Neural crest cell (in vitro differentiated cells): Measurements from ENCODE around the gene LRRC39. TPM values are rescaled to one million over a fixed set of nuclear protein-coding genes. Genes with fewer than 3 reads are reported as not detected.
"Not testable (repeated sequence)": the region's sequence is repeated elsewhere in the genome, so short reads cannot be mapped to it uniquely, and the experiment has no call there.

ENCODE experiments used
- DNase-seq: peaks from one replicate; pipeline ENCODE4 v3.0.0; 2021; ENCODE audit warnings: low read depth, mixed read lengths, low spot score
- H3K27ac Mint-ChIP-seq: one replicate; pipeline ENCODE4 v1.8.0; 2021; ENCODE audit warnings: mild to moderate bottlenecking, mixed read lengths; ENCODE audit not compliant: unreplicated experiment
- H3K27me3 Mint-ChIP-seq: 2 replicates; pipeline ENCODE4 v1.8.0; 2021; ENCODE audit warnings: low read depth, mild to moderate bottlenecking, mixed read lengths
- H3K36me3 Mint-ChIP-seq: 2 replicates; pipeline ENCODE4 v1.8.0; 2021; ENCODE audit warnings: low read depth, mild to moderate bottlenecking, mixed read lengths
- H3K4me1 Mint-ChIP-seq: 2 replicates; pipeline ENCODE4 v1.8.0; 2021; ENCODE audit warnings: mixed read lengths
- H3K4me3 Mint-ChIP-seq: one replicate; pipeline ENCODE4 v1.8.0; 2021; ENCODE audit warnings: mild to moderate bottlenecking, mixed read lengths
- H3K9me3 Mint-ChIP-seq: 2 replicates; pipeline ENCODE4 v1.8.0; 2021; ENCODE audit warnings: mixed read lengths
- total RNA-seq: library from RNA; stranded (reverse); gene quantifications from 2 replicates; pipeline ENCODE4 v1.2.1, GENCODE V29; 2021
- TF ChIP-seq, protein P1 (sequence below): fragments of 200-600 bp; sonication (generic); conservative IDR thresholded peaks from 2 replicates; pipeline ENCODE4 v1.5.0; 2021; ENCODE audit warnings: antibody characterized with exemption, mild to moderate bottlenecking

Gene LRRC39
- total RNA-seq, 1 donor from 2014 or later = 1.3 TPM

DNA sequence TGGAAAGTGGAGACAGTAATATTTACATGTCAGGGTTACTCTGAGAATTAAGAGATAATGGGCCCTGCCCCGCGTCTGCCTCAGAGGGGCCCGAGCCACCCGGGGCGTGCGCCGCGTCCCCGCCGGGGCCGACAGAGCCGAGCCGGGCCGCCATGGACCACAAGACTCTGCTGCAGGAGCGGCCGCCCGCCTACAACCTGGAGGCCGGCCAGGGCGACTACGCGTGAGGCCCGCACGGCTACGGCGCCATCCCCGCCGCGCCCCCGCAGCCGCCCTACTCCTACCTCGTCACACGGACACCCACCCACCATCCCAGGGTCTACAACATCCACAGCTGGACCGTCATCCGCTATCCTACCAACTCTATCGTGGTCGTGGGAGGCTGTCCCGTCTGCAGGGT, 35.1 kb upstream of the LRRC39 start:
- Mint-ChIP-seq H3K27me3 (no peaks in the 10 kb centered on the region), H3K36me3 (no peaks in the 10 kb centered on the region), H3K4me3 (no peak overlapping the region), H3K27ac (no peak overlapping the region), H3K9me3 (no peaks in the 10 kb centered on the region), H3K4me1 (no peaks in the 10 kb centered on the region)
- DNase-seq = no peak
- TF ChIP-seq, protein P1, sequence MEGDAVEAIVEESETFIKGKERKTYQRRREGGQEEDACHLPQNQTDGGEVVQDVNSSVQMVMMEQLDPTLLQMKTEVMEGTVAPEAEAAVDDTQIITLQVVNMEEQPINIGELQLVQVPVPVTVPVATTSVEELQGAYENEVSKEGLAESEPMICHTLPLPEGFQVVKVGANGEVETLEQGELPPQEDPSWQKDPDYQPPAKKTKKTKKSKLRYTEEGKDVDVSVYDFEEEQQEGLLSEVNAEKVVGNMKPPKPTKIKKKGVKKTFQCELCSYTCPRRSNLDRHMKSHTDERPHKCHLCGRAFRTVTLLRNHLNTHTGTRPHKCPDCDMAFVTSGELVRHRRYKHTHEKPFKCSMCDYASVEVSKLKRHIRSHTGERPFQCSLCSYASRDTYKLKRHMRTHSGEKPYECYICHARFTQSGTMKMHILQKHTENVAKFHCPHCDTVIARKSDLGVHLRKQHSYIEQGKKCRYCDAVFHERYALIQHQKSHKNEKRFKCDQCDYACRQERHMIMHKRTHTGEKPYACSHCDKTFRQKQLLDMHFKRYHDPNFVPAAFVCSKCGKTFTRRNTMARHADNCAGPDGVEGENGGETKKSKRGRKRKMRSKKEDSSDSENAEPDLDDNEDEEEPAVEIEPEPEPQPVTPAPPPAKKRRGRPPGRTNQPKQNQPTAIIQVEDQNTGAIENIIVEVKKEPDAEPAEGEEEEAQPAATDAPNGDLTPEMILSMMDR = no peak

DNA sequence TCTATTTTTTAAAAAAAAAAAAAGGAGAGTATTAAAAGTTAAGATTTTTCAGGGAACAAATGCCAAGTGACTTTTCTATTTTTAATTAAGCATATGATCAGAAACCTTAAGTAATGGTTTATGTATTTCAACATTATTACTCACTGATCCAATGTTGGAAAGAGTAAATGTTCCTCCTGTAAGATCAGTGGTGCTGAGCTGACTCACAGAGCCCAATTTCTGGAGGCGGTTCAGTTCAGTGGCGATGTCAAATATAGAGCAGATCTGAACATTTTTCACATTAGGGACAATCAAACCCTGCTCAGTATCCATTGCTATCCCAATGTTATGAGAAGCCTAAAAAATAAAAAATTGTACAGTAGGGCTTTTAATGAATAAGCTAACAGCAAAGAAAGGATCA, 28.2 kb upstream of the LRRC39 start:
- no peak overlapping the region for H3K4me3 Mint-ChIP-seq
- no peak overlapping the region for H3K27ac Mint-ChIP-seq
- peaks cover 43% of the 10 kb centered on the region for H3K36me3 Mint-ChIP-seq

DNA sequence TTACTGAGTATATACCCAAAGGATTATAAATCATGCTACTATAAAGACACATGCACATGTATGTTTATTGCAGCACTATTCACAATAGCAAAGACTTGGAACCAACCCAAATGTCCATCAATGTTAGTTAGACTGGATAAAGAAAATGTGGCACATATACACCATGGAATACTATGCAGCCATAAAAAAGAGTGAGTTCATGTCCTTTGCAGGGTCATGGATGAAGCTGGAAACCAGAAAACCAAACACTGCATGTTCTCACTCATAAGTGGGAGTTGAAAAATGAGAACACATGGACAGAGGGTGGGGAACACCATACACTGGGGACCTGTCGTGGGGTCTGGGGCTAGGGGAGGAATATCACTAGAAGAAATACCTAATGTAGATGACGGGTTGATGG, 27.5 kb upstream of the LRRC39 start:
- H3K27ac Mint-ChIP-seq, H3K4me3 Mint-ChIP-seq, H3K4me1 Mint-ChIP-seq, DNase-seq, H3K27me3 Mint-ChIP-seq: not testable (repeated sequence)
- Mint-ChIP-seq H3K36me3 (peaks cover 50% of the 10 kb centered on the region), H3K9me3 (peaks cover 16% of the 10 kb centered on the region)

More for the DNA sequence above, 28.2 kb upstream of the LRRC39 start:
- H3K27me3 Mint-ChIP-seq = no peaks in the 10 kb centered on the region
- H3K4me1 Mint-ChIP-seq = no peaks in the 10 kb centered on the region
- H3K9me3 Mint-ChIP-seq = peaks cover 13% of the 10 kb centered on the region
- TF ChIP-seq, protein P1 = no peak
- DNase-seq = no peak

DNA sequence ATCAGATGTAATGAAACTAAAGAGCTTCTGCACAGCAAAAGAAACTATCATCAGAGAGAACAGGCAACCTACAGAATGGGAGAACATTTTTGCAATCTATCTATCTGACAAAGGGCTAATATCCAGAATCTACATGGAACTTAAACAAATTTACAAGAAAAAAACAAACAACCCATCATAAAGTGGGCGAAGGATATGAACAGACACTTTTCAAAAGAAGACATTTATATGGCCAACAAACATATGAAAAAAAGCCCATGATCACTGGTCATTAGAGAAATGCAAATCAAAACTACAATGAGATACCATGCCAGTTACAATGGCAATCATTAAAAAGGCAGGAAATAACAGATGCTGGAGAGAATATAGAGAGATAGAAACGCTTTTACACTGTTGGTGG, 27.0 kb upstream of the LRRC39 start:
- Mint-ChIP-seq H3K9me3 (peaks cover 16% of the 10 kb centered on the region), H3K36me3 (peaks cover 51% of the 10 kb centered on the region)
- not testable (repeated sequence) for H3K27ac Mint-ChIP-seq, H3K4me3 Mint-ChIP-seq, H3K4me1 Mint-ChIP-seq, DNase-seq, H3K27me3 Mint-ChIP-seq

DNA sequence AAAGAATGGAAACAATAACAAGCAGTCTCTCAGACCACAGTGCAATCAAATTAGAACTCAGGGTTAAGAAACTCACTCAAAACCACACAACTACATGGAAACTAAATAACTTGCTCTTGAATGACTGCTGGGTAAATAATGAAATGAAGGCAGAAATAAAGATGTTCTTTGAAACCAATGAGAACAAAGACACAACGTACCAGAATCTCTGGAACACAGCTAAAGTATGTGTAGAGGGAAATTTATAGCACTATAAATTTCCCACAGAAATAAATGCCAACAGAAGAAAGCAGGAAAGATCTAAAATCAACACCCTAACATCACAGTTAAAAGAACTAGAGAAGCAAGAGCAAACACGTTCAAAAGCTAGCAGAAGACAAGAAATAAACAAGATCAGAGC, 24.6 kb upstream of the LRRC39 start:
- Mint-ChIP-seq H3K9me3 (peaks cover 16% of the 10 kb centered on the region), H3K36me3 (peaks cover 57% of the 10 kb centered on the region)
- H3K27ac Mint-ChIP-seq, H3K27me3 Mint-ChIP-seq, DNase-seq, H3K4me3 Mint-ChIP-seq, H3K4me1 Mint-ChIP-seq: not testable (repeated sequence)

DNA sequence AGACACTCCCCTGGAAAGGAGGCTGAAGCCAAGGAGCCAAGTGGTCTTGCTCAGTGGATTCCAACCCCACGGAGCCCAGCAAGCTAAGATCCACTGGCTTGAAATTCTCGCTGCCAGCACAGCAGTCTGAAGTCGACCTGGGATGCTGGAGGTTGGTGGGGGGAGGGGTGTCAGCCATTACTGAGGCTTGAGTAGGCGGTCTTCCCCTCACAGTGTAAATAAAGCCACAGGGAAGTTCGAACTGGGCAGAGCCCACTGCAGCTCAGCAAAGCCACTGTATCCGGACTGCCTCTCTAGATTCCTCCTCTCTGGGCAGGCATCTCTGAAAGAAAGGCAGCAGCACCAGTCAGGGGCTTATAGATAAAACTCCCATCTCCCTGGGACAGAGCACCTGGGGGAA, 22.0 kb upstream of the LRRC39 start:
- not testable (repeated sequence) for H3K27me3 Mint-ChIP-seq, H3K27ac Mint-ChIP-seq, H3K4me1 Mint-ChIP-seq

DNA sequence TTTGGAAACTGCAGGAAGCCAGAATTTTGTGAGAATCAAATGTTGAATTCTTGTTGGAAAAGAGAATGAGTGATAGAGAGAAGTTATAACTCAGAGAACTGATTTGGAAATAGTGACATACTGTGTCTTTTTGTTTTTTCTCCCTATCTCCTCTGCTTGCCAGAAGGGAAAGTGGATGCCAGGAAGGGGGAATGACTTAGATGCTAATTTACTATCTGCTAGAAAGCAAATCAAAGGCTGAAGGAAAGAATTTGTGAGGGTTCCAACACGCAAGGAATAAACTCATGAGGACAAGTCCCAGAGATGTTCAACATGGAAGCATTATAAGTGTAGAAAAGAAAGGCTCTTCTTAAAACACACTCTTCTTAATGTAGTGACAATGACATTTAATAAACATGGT, 20.5 kb upstream of the LRRC39 start:
- Mint-ChIP-seq H3K36me3 (peaks cover 45% of the 10 kb centered on the region), H3K9me3 (peaks cover 4% of the 10 kb centered on the region), H3K4me1 (no peaks in the 10 kb centered on the region), H3K4me3 (no peak overlapping the region), H3K27me3 (no peaks in the 10 kb centered on the region), H3K27ac (no peak overlapping the region)
- DNase-seq = no peak
- TF ChIP-seq, protein P1 = no peak

More for the DNA sequence above, 22.0 kb upstream of the LRRC39 start:
- Mint-ChIP-seq H3K36me3 (peaks cover 60% of the 10 kb centered on the region), H3K9me3 (peaks cover 13% of the 10 kb centered on the region)
- not testable (repeated sequence) for H3K4me3 Mint-ChIP-seq, DNase-seq

DNA sequence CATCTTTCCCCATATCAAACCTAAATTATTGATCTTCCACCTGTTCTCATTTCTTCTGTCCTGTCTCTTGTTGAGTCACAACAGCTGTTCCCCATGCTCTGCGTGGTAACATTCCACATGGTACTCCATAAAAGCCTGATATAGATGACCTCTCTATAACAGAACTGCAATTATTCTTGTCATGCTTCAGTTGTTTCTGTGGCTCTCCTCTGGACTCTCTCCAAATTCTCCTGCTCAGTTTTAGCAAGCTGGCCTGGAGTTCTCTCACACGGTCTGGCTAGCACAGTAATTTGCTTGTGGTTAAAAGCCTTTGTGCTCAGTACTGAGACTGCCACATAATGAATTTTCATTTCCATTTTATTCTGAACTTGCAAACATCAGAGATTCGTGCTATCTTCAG, 10.6 kb upstream of the LRRC39 start:
- Mint-ChIP-seq H3K4me3 (no peak overlapping the region), H3K36me3 (peaks cover 2% of the 10 kb centered on the region), H3K27ac (no peak overlapping the region), H3K4me1 (no peaks in the 10 kb centered on the region), H3K27me3 (no peaks in the 10 kb centered on the region), H3K9me3 (peaks cover 3% of the 10 kb centered on the region)
- TF ChIP-seq, protein P1 = no peak
- DNase-seq = no peak
